ENCODE results near the gene HES5.

The HES5 gene

DNA sequence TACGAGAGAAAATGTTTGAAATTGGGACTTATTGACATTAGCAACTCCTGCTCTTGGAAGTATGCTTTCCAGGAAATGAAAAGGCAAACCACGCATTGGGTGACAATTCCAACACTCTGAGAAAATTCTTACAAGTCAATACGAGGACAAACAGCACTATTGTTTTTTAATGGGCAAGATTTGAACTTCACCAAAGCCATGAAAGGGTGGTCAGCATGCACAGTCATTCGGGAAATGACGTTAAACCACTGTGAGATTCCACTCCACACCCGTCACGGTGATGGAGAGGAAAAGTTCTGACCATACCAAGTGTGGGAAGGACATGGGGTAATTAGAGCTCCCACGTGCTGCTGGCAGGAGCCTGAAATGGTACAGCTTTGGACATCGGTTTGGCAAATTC, 44.3 kb upstream of the HES5 start:
- Histone ChIP-seq H3K18ac (ENCODE audit: low read depth in 1 of 2, low read length in 2 of 2) (no peak overlapping the region), H3K23ac (ENCODE audit: low read length in 2 of 2) (no peak overlapping the region), H3K4me2 (ENCODE audit: low read length, poor library complexity, severe bottlenecking) (no peak overlapping the region), H4K91ac (ENCODE audit: low read length) (no peak overlapping the region), H3K4ac (ENCODE audit: low read depth in 1 of 2, low read length in 2 of 2) (no peak overlapping the region), H3K4me1 (ENCODE audit: control insufficient read depth, insufficient read depth, low read depth, low read length) (peaks cover 7% of the 10 kb centered on the region), H3K9me3 (ENCODE audit: control insufficient read depth, low read length) (peaks cover 6% of the 10 kb centered on the region), H4K8ac (ENCODE audit: low read length) (no peak overlapping the region), H2BK120ac (ENCODE audit: low read depth, low read length) (no peak overlapping the region), H3K4me3 (ENCODE audit: insufficient read depth in 1 of 2, low read depth in 1 of 2, low read length in 2 of 2) (no peak overlapping the region), H2BK12ac (ENCODE audit: low read length in 2 of 2) (no peak overlapping the region), H2AK5ac (ENCODE audit: low read length, severe bottlenecking) (no peak overlapping the region), H3K27ac (ENCODE audit: low read length, poor library complexity, severe bottlenecking) (no peak overlapping the region), H2BK15ac (ENCODE audit: low read depth, poor library complexity, severe bottlenecking) (no peak overlapping the region), H3K9ac (ENCODE audit: low read length) (no peak overlapping the region), H2AFZ (ENCODE audit: low read depth, low read length) (no peak overlapping the region), H3K14ac (ENCODE audit: low read length in 2 of 2) (no peak overlapping the region), H2BK5ac (ENCODE audit: low read depth, low read length, poor library complexity, severe bottlenecking) (no peak overlapping the region), H3K27me3 (ENCODE audit: control insufficient read depth in 1 of 2, insufficient read depth in 1 of 2, low read length in 2 of 2) (peaks cover 5 to 16% of the 10 kb centered on the region in 2 experiments), H3K36me3 (ENCODE audit: control insufficient read depth in 1 of 2, insufficient read depth in 2 of 2, low read depth in 1 of 2, low read length in 2 of 2) (no peaks in the 10 kb centered on the region), H3K79me1 (replicated peaks; ENCODE audit: low read length, poor library complexity, severe bottlenecking) (no peaks in the 10 kb centered on the region)
- DNase-seq: no peak
- WGBS: 82% methylated on average over 8 of the region's 9 CpGs

DNA sequence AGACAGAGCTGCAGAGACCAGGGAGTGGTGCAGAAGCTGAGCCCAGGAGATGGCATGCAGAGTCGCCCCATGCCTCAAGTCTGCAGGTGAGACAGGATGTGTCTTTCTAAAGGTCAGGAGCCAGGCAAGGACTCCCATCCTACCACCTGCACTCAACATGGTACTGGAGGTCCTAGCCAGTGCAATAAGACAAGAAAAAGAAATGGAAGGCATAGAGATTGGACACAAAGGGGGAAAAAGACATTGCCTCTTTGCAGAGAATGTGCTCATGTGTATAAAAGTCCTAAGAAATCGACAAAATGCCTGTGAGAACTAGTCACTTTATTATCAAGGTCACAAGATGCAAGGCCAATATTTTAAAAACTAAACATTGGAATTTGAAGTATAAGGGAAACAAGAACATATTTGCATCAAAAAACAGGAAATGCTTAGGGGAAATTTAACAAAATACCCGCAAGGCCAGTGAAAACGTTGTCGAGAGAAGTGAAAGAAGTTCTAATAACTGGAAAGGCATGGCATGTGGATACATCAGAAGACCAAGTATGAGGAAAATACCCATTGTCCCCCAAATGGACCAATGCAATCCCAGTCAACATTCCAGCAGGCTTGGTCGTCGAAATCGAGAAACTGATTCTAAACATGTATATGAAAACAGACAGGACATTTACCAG, 43.3 kb upstream of the HES5 start:
- peaks cover 5 to 20% of the 10 kb centered on the region in 2 experiments for H3K27me3 ChIP-seq (ENCODE audit: control insufficient read depth in 1 of 2, insufficient read depth in 1 of 2, low read length in 2 of 2)
- 91% methylated on average over 7 of the region's 8 CpGs for WGBS

DNA sequence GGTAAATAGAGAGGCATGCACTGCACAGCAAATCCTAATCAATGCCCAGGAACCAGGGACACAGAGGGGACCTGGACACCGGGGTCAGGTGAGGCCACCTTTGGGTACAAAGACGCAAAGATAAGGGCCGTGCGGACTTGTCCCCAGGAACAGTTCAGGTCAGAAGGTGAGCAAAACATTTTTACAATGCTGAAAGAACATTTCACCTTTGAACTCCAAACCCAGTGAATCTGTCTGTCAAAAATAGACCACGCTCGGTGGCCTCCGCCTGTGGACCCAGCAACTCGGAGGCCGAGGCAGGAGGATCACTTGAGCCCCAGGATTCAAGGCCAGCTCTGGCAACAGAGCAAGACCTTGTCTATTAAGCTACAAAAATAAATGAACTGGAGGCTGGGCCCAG, 41.3 kb upstream of the HES5 start:
- H3K23ac ChIP-seq (ENCODE audit: low read length in 2 of 2): no peak overlapping the region
- no peak overlapping the region for H3K4ac ChIP-seq (ENCODE audit: low read depth in 1 of 2, low read length in 2 of 2)
- H2BK120ac ChIP-seq (ENCODE audit: low read depth, low read length): no peak overlapping the region
- H3K18ac ChIP-seq (ENCODE audit: low read depth in 1 of 2, low read length in 2 of 2): no peak overlapping the region
- H3K14ac ChIP-seq (ENCODE audit: low read length in 2 of 2): no peak overlapping the region
- H3K36me3 ChIP-seq (ENCODE audit: control insufficient read depth in 1 of 2, insufficient read depth in 2 of 2, low read depth in 1 of 2, low read length in 2 of 2): no peaks in the 10 kb centered on the region
- H3K4me1 ChIP-seq (ENCODE audit: control insufficient read depth, insufficient read depth, low read depth, low read length): peaks cover 6% of the 10 kb centered on the region
- 89% methylated on average over 9 of the region's 9 CpGs for WGBS
- H3K9ac ChIP-seq (ENCODE audit: low read length): no peak overlapping the region
- H3K4me3 ChIP-seq (ENCODE audit: insufficient read depth in 1 of 2, low read depth in 1 of 2, low read length in 2 of 2): no peak overlapping the region
- no peak overlapping the region for H4K8ac ChIP-seq (ENCODE audit: low read length)
- peaks cover 6% of the 10 kb centered on the region for H3K9me3 ChIP-seq (ENCODE audit: control insufficient read depth, low read length)
- no peak overlapping the region for H3K4me2 ChIP-seq (ENCODE audit: low read length, poor library complexity, severe bottlenecking)
- H3K27ac ChIP-seq (ENCODE audit: low read length, poor library complexity, severe bottlenecking): no peak overlapping the region
- no peak overlapping the region for H2AK5ac ChIP-seq (ENCODE audit: low read length, severe bottlenecking)
- no peak overlapping the region for H2BK15ac ChIP-seq (ENCODE audit: low read depth, poor library complexity, severe bottlenecking)
- H4K91ac ChIP-seq (ENCODE audit: low read length): no peak overlapping the region
- no peak for DNase-seq
- no peak overlapping the region for H2AFZ ChIP-seq (ENCODE audit: low read depth, low read length)
- H3K79me1 ChIP-seq (replicated peaks; ENCODE audit: low read length, poor library complexity, severe bottlenecking): no peaks in the 10 kb centered on the region
- H2BK5ac ChIP-seq (ENCODE audit: low read depth, low read length, poor library complexity, severe bottlenecking): no peak overlapping the region
- no peak overlapping the region for H2BK12ac ChIP-seq (ENCODE audit: low read length in 2 of 2)
- peaks cover 5 to 29% of the 10 kb centered on the region in 2 experiments for H3K27me3 ChIP-seq (ENCODE audit: control insufficient read depth in 1 of 2, insufficient read depth in 1 of 2, low read length in 2 of 2)

More for the DNA sequence above, 43.3 kb upstream of the HES5 start:
- Histone ChIP-seq H3K79me1 (replicated peaks; ENCODE audit: low read length, poor library complexity, severe bottlenecking) (no peaks in the 10 kb centered on the region), H4K8ac (ENCODE audit: low read length) (no peak overlapping the region), H2AFZ (ENCODE audit: low read depth, low read length) (no peak overlapping the region), H3K14ac (ENCODE audit: low read length in 2 of 2) (no peak overlapping the region), H3K9ac (ENCODE audit: low read length) (no peak overlapping the region), H3K4ac (ENCODE audit: low read depth in 1 of 2, low read length in 2 of 2) (no peak overlapping the region), H2BK120ac (ENCODE audit: low read depth, low read length) (no peak overlapping the region), H2BK15ac (ENCODE audit: low read depth, poor library complexity, severe bottlenecking) (no peak overlapping the region), H3K4me2 (ENCODE audit: low read length, poor library complexity, severe bottlenecking) (no peak overlapping the region), H4K91ac (ENCODE audit: low read length) (no peak overlapping the region), H3K4me3 (ENCODE audit: insufficient read depth in 1 of 2, low read depth in 1 of 2, low read length in 2 of 2) (no peak overlapping the region), H3K9me3 (ENCODE audit: control insufficient read depth, low read length) (peaks cover 6% of the 10 kb centered on the region), H3K27ac (ENCODE audit: low read length, poor library complexity, severe bottlenecking) (no peak overlapping the region), H3K4me1 (ENCODE audit: control insufficient read depth, insufficient read depth, low read depth, low read length) (peaks cover 6% of the 10 kb centered on the region), H3K23ac (ENCODE audit: low read length in 2 of 2) (no peak overlapping the region), H3K18ac (ENCODE audit: low read depth in 1 of 2, low read length in 2 of 2) (no peak overlapping the region), H2BK12ac (ENCODE audit: low read length in 2 of 2) (no peak overlapping the region), H3K36me3 (ENCODE audit: control insufficient read depth in 1 of 2, insufficient read depth in 2 of 2, low read depth in 1 of 2, low read length in 2 of 2) (no peaks in the 10 kb centered on the region), H2AK5ac (ENCODE audit: low read length, severe bottlenecking) (no peak overlapping the region), H2BK5ac (ENCODE audit: low read depth, low read length, poor library complexity, severe bottlenecking) (no peak overlapping the region)
- no peak for DNase-seq

- H3K27me3 ChIP-seq (ENCODE audit: control insufficient read depth in 1 of 2, insufficient read depth in 1 of 2, low read length in 2 of 2): peaks cover 5 to 39% of the 10 kb centered on the region in 2 experiments
- H4K8ac ChIP-seq (ENCODE audit: low read length): no peak overlapping the region
- WGBS: 91% methylated on average over 17 of the region's 17 CpGs
- no peak overlapping the region for H3K23ac ChIP-seq (ENCODE audit: low read length in 2 of 2)
- no peak overlapping the region for H2AK5ac ChIP-seq (ENCODE audit: low read length, severe bottlenecking)
- H3K4ac ChIP-seq (ENCODE audit: low read depth in 1 of 2, low read length in 2 of 2): no peak overlapping the region
- no peak for DNase-seq
- no peak overlapping the region for H3K9ac ChIP-seq (ENCODE audit: low read length)
- H2BK5ac ChIP-seq (ENCODE audit: low read depth, low read length, poor library complexity, severe bottlenecking): no peak overlapping the region
- no peak overlapping the region for H3K18ac ChIP-seq (ENCODE audit: low read depth in 1 of 2, low read length in 2 of 2)
- H3K36me3 ChIP-seq (ENCODE audit: control insufficient read depth in 1 of 2, insufficient read depth in 2 of 2, low read depth in 1 of 2, low read length in 2 of 2): no peaks in the 10 kb centered on the region
- no peak overlapping the region for H3K4me2 ChIP-seq (ENCODE audit: low read length, poor library complexity, severe bottlenecking)
- peaks cover 9% of the 10 kb centered on the region for H3K4me1 ChIP-seq (ENCODE audit: control insufficient read depth, insufficient read depth, low read depth, low read length)
- H3K27ac ChIP-seq (ENCODE audit: low read length, poor library complexity, severe bottlenecking): no peak overlapping the region
- H4K91ac ChIP-seq (ENCODE audit: low read length): no peak overlapping the region
- H3K9me3 ChIP-seq (ENCODE audit: control insufficient read depth, low read length): peaks cover 6% of the 10 kb centered on the region
- H3K79me1 ChIP-seq (replicated peaks; ENCODE audit: low read length, poor library complexity, severe bottlenecking): no peaks in the 10 kb centered on the region
- no peak overlapping the region for H2BK120ac ChIP-seq (ENCODE audit: low read depth, low read length)
- no peak overlapping the region for H2BK12ac ChIP-seq (ENCODE audit: low read length in 2 of 2)
- H2BK15ac ChIP-seq (ENCODE audit: low read depth, poor library complexity, severe bottlenecking): no peak overlapping the region
- H3K4me3 ChIP-seq (ENCODE audit: insufficient read depth in 1 of 2, low read depth in 1 of 2, low read length in 2 of 2): no peak overlapping the region
- H3K14ac ChIP-seq (ENCODE audit: low read length in 2 of 2): no peak overlapping the region
- no peak overlapping the region for H2AFZ ChIP-seq (ENCODE audit: low read depth, low read length)
These were observed 40.3 kb upstream of the HES5 start for GRCh38 chr1:2570332-2570731.

All from mesenchymal stem cell (in vitro differentiated cells and primary cell).